Neuronal stem cell (in vitro differentiated cells): ENCODE results near the gene TMEM164.

Experiments used
- DNase-seq: peaks from one replicate; pipeline ENCODE4 v3.0.0-alpha.2; 2013; ENCODE audit warnings: low spot score
- H2AFZ ChIP-seq: one replicate; pipeline ENCODE4 v1.6.1; 2013; ENCODE audit warnings: mild to moderate bottlenecking, low read length, inconsistent platforms
- H2AK5ac ChIP-seq: 2 replicates; pipeline ENCODE4 v1.6.1; 2013; ENCODE audit warnings: low read depth, mild to moderate bottlenecking, inconsistent platforms, low read length, moderate library complexity, mixed read lengths
- H2BK120ac ChIP-seq: 2 replicates; pipeline ENCODE4 v1.6.1; 2013; ENCODE audit warnings: low read depth, mild to moderate bottlenecking, inconsistent platforms, low read length, moderate library complexity, mixed read lengths
- H2BK12ac ChIP-seq: one replicate; pipeline ENCODE4 v1.6.1; 2013; ENCODE audit warnings: low read length, inconsistent platforms
- H2BK15ac ChIP-seq: 2 replicates; pipeline ENCODE4 v1.6.1; 2013; ENCODE audit warnings: mild to moderate bottlenecking, low read length, inconsistent platforms, mixed read lengths
- H2BK5ac ChIP-seq: one replicate; pipeline ENCODE4 v1.6.1; 2013; ENCODE audit warnings: inconsistent platforms, mild to moderate bottlenecking, low read length, moderate library complexity
- H3K14ac ChIP-seq: one replicate; pipeline ENCODE4 v1.6.1; 2013; ENCODE audit warnings: low read length, inconsistent platforms
- H3K18ac ChIP-seq: 2 replicates; pipeline ENCODE4 v1.6.1; 2013; ENCODE audit warnings: low read length, inconsistent platforms
- H3K23ac ChIP-seq: 2 replicates; pipeline ENCODE4 v1.6.1; 2013; ENCODE audit warnings: low read depth, mild to moderate bottlenecking, mixed read lengths, low read length, inconsistent platforms; ENCODE audit not compliant: poor library complexity
- H3K27ac ChIP-seq: replicated peaks from 3 replicates; pipeline ENCODE4 v1.5.1; 2013; ENCODE audit warnings: low read length, inconsistent platforms
- H3K27me3 ChIP-seq, 3 experiments: 2 replicates each; pipeline ENCODE4 v1.6.1; 2013; ENCODE audit warnings: low read length in 3 of 3, mild to moderate bottlenecking in 2 of 3, inconsistent platforms in 1 of 3, low read depth in 1 of 3, mixed read lengths in 1 of 3, moderate library complexity in 1 of 3; ENCODE audit not compliant: control insufficient read depth in 3 of 3, insufficient read depth in 3 of 3
- H3K36me3 ChIP-seq, 2 donors: replicated peaks in 1 of 2; 2 replicates each; pipeline ENCODE4 v1.6.1; 2013; ENCODE audit warnings: low read length in 2 of 2; ENCODE audit not compliant: control insufficient read depth in 2 of 2, insufficient read depth in 2 of 2
- H3K4ac ChIP-seq: 2 replicates; pipeline ENCODE4 v1.6.1; 2013; ENCODE audit warnings: inconsistent platforms, mild to moderate bottlenecking, low read length, moderate library complexity
- H3K4me1 ChIP-seq, 2 donors: 1 replicate in 1 of 2; 2 replicates in 1 of 2; pipeline ENCODE4 v1.6.1; 2013; ENCODE audit warnings: low read length in 2 of 2, low read depth in 1 of 2; ENCODE audit not compliant: control insufficient read depth in 2 of 2, insufficient read depth in 1 of 2
- H3K4me2 ChIP-seq: one replicate; pipeline ENCODE4 v1.6.1; 2013; ENCODE audit warnings: mild to moderate bottlenecking, low read length, inconsistent platforms; ENCODE audit not compliant: insufficient read depth, poor library complexity, severe bottlenecking
- H3K4me3 ChIP-seq, 2 donors: 2 replicates each; pipeline ENCODE4 v1.5.1; 2013; ENCODE audit warnings: low read length in 2 of 2, mild to moderate bottlenecking in 2 of 2, inconsistent platforms in 1 of 2, moderate library complexity in 1 of 2
- H3K79me1 ChIP-seq: one replicate; pipeline ENCODE4 v1.6.1; 2013; ENCODE audit warnings: low read depth, mild to moderate bottlenecking, inconsistent platforms, low read length, moderate library complexity
- H3K9ac ChIP-seq: one replicate; pipeline ENCODE4 v1.6.1; 2013; ENCODE audit warnings: mild to moderate bottlenecking, low read depth, low read length, inconsistent platforms; ENCODE audit not compliant: poor library complexity
- H3K9me3 ChIP-seq, 2 donors: replicated peaks in 1 of 2; 2 replicates each; pipeline versions ENCODE3 to v1.6.1; 2013; ENCODE audit warnings: low read length in 2 of 2, mild to moderate bottlenecking in 2 of 2, inconsistent platforms in 1 of 2, low read depth in 1 of 2, mixed read lengths in 1 of 2, moderate library complexity in 1 of 2; ENCODE audit not compliant: control insufficient read depth in 2 of 2, insufficient read depth in 1 of 2
- H4K8ac ChIP-seq: one replicate; pipeline ENCODE4 v1.6.1; 2013; ENCODE audit warnings: low read depth, mild to moderate bottlenecking, inconsistent platforms, low read length, moderate library complexity
- H4K91ac ChIP-seq: one replicate; pipeline ENCODE4 v1.6.1; 2013; ENCODE audit warnings: low read length, low read depth, mild to moderate bottlenecking, inconsistent platforms; ENCODE audit not compliant: poor library complexity
- WGBS, 2 donors: extraction: QIAGEN DNeasy Blood & Tissue Kit; methylation state at CpG; one replicate each; pipeline ENCODE4 v1.1.7; 2013; ENCODE audit warnings: missing lambda C conversion rate in 2 of 2, mixed read lengths in 1 of 2; ENCODE audit not compliant: insufficient read length in 2 of 2, insufficient replicate concordance in 1 of 2; ENCODE audit errors: extremely low coverage in 2 of 2; 5-methylcytosine and 5-hydroxymethylcytosine counted together

Gene TMEM164

GRCh38 chrX:110213183-110213582 is 210.3 kb downstream of the TMEM164 start:
- no peaks in the 10 kb centered on the region for H3K4me1 ChIP-seq
- no peaks in the 10 kb centered on the region for H3K36me3 ChIP-seq
- no peak overlapping the region for H3K14ac ChIP-seq
- H3K27ac ChIP-seq = no peak overlapping the region
- no peak overlapping the region for H2BK120ac ChIP-seq
- H3K9ac ChIP-seq = no peak overlapping the region
- no peak overlapping the region for H3K4me3 ChIP-seq
- H2BK15ac ChIP-seq = no peak overlapping the region
- no peak overlapping the region for H4K8ac ChIP-seq
- H3K4ac ChIP-seq = no peak overlapping the region
- no peaks in the 10 kb centered on the region for H3K79me1 ChIP-seq
- no peak overlapping the region for H2BK5ac ChIP-seq
- DNase-seq = no peak
- no peak overlapping the region for H3K23ac ChIP-seq
- no peak overlapping the region for H2BK12ac ChIP-seq
- no peak overlapping the region for H2AK5ac ChIP-seq
- no peak overlapping the region for H4K91ac ChIP-seq
- no peak overlapping the region for H3K18ac ChIP-seq
- H2AFZ ChIP-seq = no peak overlapping the region
- no peaks in the 10 kb centered on the region for H3K27me3 ChIP-seq
- no peak overlapping the region for H3K4me2 ChIP-seq
- no peaks in the 10 kb centered on the region for H3K9me3 ChIP-seq
- no CpG with 5 or more reads among the region's 1 CpG for WGBS, 2 donors

- WGBS, 2 donors = no CpG with 5 or more reads among the region's 1 CpG
- no peak for DNase-seq
- H4K8ac ChIP-seq = no peak overlapping the region
Measured at GRCh38 chrX:110214684-110215083, 211.8 kb downstream of the TMEM164 start.

GRCh38 chrX:110215411-110215810 is 212.5 kb downstream of the TMEM164 start:
- Histone ChIP-seq H3K18ac (no peak overlapping the region), H3K4me1 (no peaks in the 10 kb centered on the region), H3K23ac (no peak overlapping the region), H3K4me3 (no peak overlapping the region), H3K79me1 (no peaks in the 10 kb centered on the region), H3K4ac (no peak overlapping the region), H3K27me3 (no peaks in the 10 kb centered on the region), H2AK5ac (no peak overlapping the region), H2BK12ac (no peak overlapping the region), H2BK120ac (no peak overlapping the region), H3K36me3 (no peaks in the 10 kb centered on the region), H2BK15ac (no peak overlapping the region), H3K27ac (no peak overlapping the region), H2AFZ (no peak overlapping the region), H3K14ac (no peak overlapping the region), H4K91ac (no peak overlapping the region), H2BK5ac (no peak overlapping the region), H3K4me2 (no peak overlapping the region), H3K9me3 (no peaks in the 10 kb centered on the region), H4K8ac (no peak overlapping the region), H3K9ac (no peak overlapping the region)
- no peak for DNase-seq
- whole genome bisulfite sequencing, 2 donors = no CpG with 5 or more reads among the region's 1 CpG

More at GRCh38 chrX:110214684-110215083, 211.8 kb downstream of the TMEM164 start:
- Histone ChIP-seq H3K79me1 (no peaks in the 10 kb centered on the region), H3K27me3 (no peaks in the 10 kb centered on the region), H4K91ac (no peak overlapping the region), H3K9ac (no peak overlapping the region), H2BK12ac (no peak overlapping the region), H3K4me1 (no peaks in the 10 kb centered on the region), H3K18ac (no peak overlapping the region), H2AFZ (no peak overlapping the region), H3K9me3 (no peaks in the 10 kb centered on the region), H3K4me2 (no peak overlapping the region), H2BK120ac (no peak overlapping the region), H3K14ac (no peak overlapping the region), H3K4me3 (no peak overlapping the region), H2AK5ac (no peak overlapping the region), H2BK5ac (no peak overlapping the region), H2BK15ac (no peak overlapping the region), H3K23ac (no peak overlapping the region), H3K27ac (no peak overlapping the region), H3K36me3 (no peaks in the 10 kb centered on the region), H3K4ac (no peak overlapping the region)

GRCh38 chrX:110216027-110216426 is 213.1 kb downstream of the TMEM164 start:
- WGBS, 2 donors = no CpG with 5 or more reads among the region's 4 CpGs
- no peaks in the 10 kb centered on the region for H3K9me3 ChIP-seq
- H3K4me3 ChIP-seq = no peak overlapping the region
- H3K4me1 ChIP-seq = no peaks in the 10 kb centered on the region
- no peak overlapping the region for H4K91ac ChIP-seq
- H3K18ac ChIP-seq = no peak overlapping the region
- H2BK5ac ChIP-seq = no peak overlapping the region
- no peak overlapping the region for H3K4me2 ChIP-seq
- DNase-seq = no peak
- H3K27me3 ChIP-seq = no peaks in the 10 kb centered on the region
- H3K14ac ChIP-seq = no peak overlapping the region
- H2AK5ac ChIP-seq = no peak overlapping the region
- no peak overlapping the region for H3K23ac ChIP-seq
- H3K4ac ChIP-seq = no peak overlapping the region
- H4K8ac ChIP-seq = no peak overlapping the region
- H3K27ac ChIP-seq = no peak overlapping the region
- no peaks in the 10 kb centered on the region for H3K79me1 ChIP-seq
- no peak overlapping the region for H2BK120ac ChIP-seq
- H2BK15ac ChIP-seq = no peak overlapping the region
- no peak overlapping the region for H2AFZ ChIP-seq
- H2BK12ac ChIP-seq = no peak overlapping the region
- H3K9ac ChIP-seq = no peak overlapping the region
- no peaks in the 10 kb centered on the region for H3K36me3 ChIP-seq
